ENCODE data around the gene PADI1.

The PADI1 gene

GRCh38 chr1:17204546-17205440 lies at the start of gene PADI1:
Gene PADI1, plus strand, starts transcription at chr1:17205128. Its CDS starts 90 bp downstream, at chr1:17205218.
- no peaks in the 10 kb centered on the region for H3K27me3 ChIP-seq (ENCODE audit: insufficient read depth, insufficient read length)
- DNase-seq (ENCODE audit: low read depth, low spot score) = no peak
- TF ChIP-seq SUZ12 (IDR thresholded peaks at IDR 0.05; ENCODE audit: extremely low read depth, insufficient read depth, insufficient read length) = no peak
- TF ChIP-seq YY1 (IDR thresholded peaks at IDR 0.05; ENCODE audit: insufficient read depth, insufficient read length) = no peak
- TF ChIP-seq ZNF274 (IDR thresholded peaks at IDR 0.05; ENCODE audit: low read depth, low read length) = no peak

GRCh38 chr1:17155257-17155920 lies 49.5 kb upstream of the PADI1 start:
- Histone ChIP-seq H3K4me3 (ENCODE audit: insufficient read length, low read depth) (no peak overlapping the region), H3K9ac (ENCODE audit: insufficient read length, low read depth) (no peak overlapping the region), H3K27me3 (ENCODE audit: insufficient read depth, insufficient read length) (no peaks in the 10 kb centered on the region), H3K4me1 (ENCODE audit: insufficient read depth, insufficient read length) (no peaks in the 10 kb centered on the region), H3K9me3 (ENCODE audit: insufficient read depth, low read length) (peaks cover 44% of the 10 kb centered on the region), H3K36me3 (ENCODE audit: insufficient read depth, insufficient read length, low read length) (no peaks in the 10 kb centered on the region)
- no peak for DNase-seq (ENCODE audit: low read depth, low spot score)
- TF ChIP-seq YY1 (IDR thresholded peaks at IDR 0.05; ENCODE audit: insufficient read depth, insufficient read length) (no peak), ZNF274 (IDR thresholded peaks at IDR 0.05; ENCODE audit: low read depth, low read length) (no peak), SUZ12 (IDR thresholded peaks at IDR 0.05; ENCODE audit: extremely low read depth, insufficient read depth, insufficient read length) (no peak)

More at GRCh38 chr1:17204546-17205440, at the start of gene PADI1:
- H3K9ac ChIP-seq (ENCODE audit: insufficient read length, low read depth) = no peak within 1 kb of the TSS
- H3K9me3 ChIP-seq (ENCODE audit: insufficient read depth, low read length) = no peaks in the 10 kb centered on the region
- no peaks in the 10 kb centered on the region for H3K36me3 ChIP-seq (ENCODE audit: insufficient read depth, insufficient read length, low read length)
- no peaks in the 10 kb centered on the region for H3K4me1 ChIP-seq (ENCODE audit: insufficient read depth, insufficient read length)
- H3K4me3 ChIP-seq (ENCODE audit: insufficient read length, low read depth) = no peak within 1 kb of the TSS

GRCh38 chr1:17156108-17156507 lies 48.8 kb upstream of the PADI1 start:
- H3K4me3 ChIP-seq (ENCODE audit: insufficient read length, low read depth) = no peak overlapping the region
- H3K9me3 ChIP-seq (ENCODE audit: insufficient read depth, low read length) = peaks cover 44% of the 10 kb centered on the region
- H3K9ac ChIP-seq (ENCODE audit: insufficient read length, low read depth) = no peak overlapping the region
- no peaks in the 10 kb centered on the region for H3K4me1 ChIP-seq (ENCODE audit: insufficient read depth, insufficient read length)
- no peaks in the 10 kb centered on the region for H3K27me3 ChIP-seq (ENCODE audit: insufficient read depth, insufficient read length)
- no peak for DNase-seq (ENCODE audit: low read depth, low spot score)
- H3K36me3 ChIP-seq (ENCODE audit: insufficient read depth, insufficient read length, low read length) = no peaks in the 10 kb centered on the region
- TF ChIP-seq ZNF274 (IDR thresholded peaks at IDR 0.05; ENCODE audit: low read depth, low read length) (no peak), SUZ12 (IDR thresholded peaks at IDR 0.05; ENCODE audit: extremely low read depth, insufficient read depth, insufficient read length) (no peak)

GRCh38 chr1:17158961-17159360 lies 46.0 kb upstream of the PADI1 start:
- Histone ChIP-seq H3K4me1 (ENCODE audit: insufficient read depth, insufficient read length) (no peaks in the 10 kb centered on the region), H3K27me3 (ENCODE audit: insufficient read depth, insufficient read length) (no peaks in the 10 kb centered on the region), H3K4me3 (ENCODE audit: insufficient read length, low read depth) (no peak overlapping the region), H3K36me3 (ENCODE audit: insufficient read depth, insufficient read length, low read length) (no peaks in the 10 kb centered on the region), H3K9me3 (ENCODE audit: insufficient read depth, low read length) (peaks cover 23% of the 10 kb centered on the region), H3K9ac (ENCODE audit: insufficient read length, low read depth) (no peak overlapping the region)
- DNase-seq (ENCODE audit: low read depth, low spot score) = no peak
- TF ChIP-seq YY1 (IDR thresholded peaks at IDR 0.05; ENCODE audit: insufficient read depth, insufficient read length) = no peak
- no peak for TF ChIP-seq ZNF274 (IDR thresholded peaks at IDR 0.05; ENCODE audit: low read depth, low read length)
- no peak for TF ChIP-seq SUZ12 (IDR thresholded peaks at IDR 0.05; ENCODE audit: extremely low read depth, insufficient read depth, insufficient read length)

- peaks cover 3% of the 10 kb centered on the region for H3K4me1 ChIP-seq (ENCODE audit: insufficient read depth, insufficient read length)
- no peak for DNase-seq (ENCODE audit: low read depth, low spot score)
- no peak for TF ChIP-seq YY1 (IDR thresholded peaks at IDR 0.05; ENCODE audit: insufficient read depth, insufficient read length)
- TF ChIP-seq ZNF274 (IDR thresholded peaks at IDR 0.05; ENCODE audit: low read depth, low read length) = no peak
- TF ChIP-seq SUZ12 (IDR thresholded peaks at IDR 0.05; ENCODE audit: extremely low read depth, insufficient read depth, insufficient read length) = no peak
Observed at GRCh38 chr1:17161137-17161740, 43.7 kb upstream of the PADI1 start.

GRCh38 chr1:17161926-17162800 lies 42.8 kb upstream of the PADI1 start:
- peaks cover 16% of the 10 kb centered on the region for H3K27me3 ChIP-seq (ENCODE audit: insufficient read depth, insufficient read length)
- peaks cover 6% of the 10 kb centered on the region for H3K4me1 ChIP-seq (ENCODE audit: insufficient read depth, insufficient read length)
- no peak for TF ChIP-seq ZNF274 (IDR thresholded peaks at IDR 0.05; ENCODE audit: low read depth, low read length)
- no peak for TF ChIP-seq SUZ12 (IDR thresholded peaks at IDR 0.05; ENCODE audit: extremely low read depth, insufficient read depth, insufficient read length)
- no peak for TF ChIP-seq YY1 (IDR thresholded peaks at IDR 0.05; ENCODE audit: insufficient read depth, insufficient read length)
- 0 out of 2 replicates have a peak, but pooled peaks cover 5% of the 10 kb centered on the region for H3K9me3 ChIP-seq (ENCODE audit: insufficient read depth, low read length)
- H3K9ac ChIP-seq (ENCODE audit: insufficient read length, low read depth) = no peak overlapping the region
- no peaks in the 10 kb centered on the region for H3K36me3 ChIP-seq (ENCODE audit: insufficient read depth, insufficient read length, low read length)
- H3K4me3 ChIP-seq (ENCODE audit: insufficient read length, low read depth) = no peak overlapping the region
- no peak for DNase-seq (ENCODE audit: low read depth, low spot score)

More at GRCh38 chr1:17161137-17161740, 43.7 kb upstream of the PADI1 start:
- no peak overlapping the region for H3K9ac ChIP-seq (ENCODE audit: insufficient read length, low read depth)
- H3K4me3 ChIP-seq (ENCODE audit: insufficient read length, low read depth) = no peak overlapping the region
- no peaks in the 10 kb centered on the region for H3K36me3 ChIP-seq (ENCODE audit: insufficient read depth, insufficient read length, low read length)
- H3K27me3 ChIP-seq (ENCODE audit: insufficient read depth, insufficient read length) = peaks cover 13% of the 10 kb centered on the region
- H3K9me3 ChIP-seq (ENCODE audit: insufficient read depth, low read length) = 0 out of 2 replicates have a peak, but pooled peaks cover 5% of the 10 kb centered on the region

Measured in NT2/D1 (cell line).